IMR-90 (cell line): Measurements from ENCODE around the gene RAPGEF2. TPM values are rescaled to one million over a fixed set of nuclear protein-coding genes. Genes with fewer than 3 reads are reported as not detected.

ENCODE experiments used
- ATAC-seq: fragments of 200-7000 bp; cut with Tn5 transposase; 2 replicates; pipeline ENCODE4 v1.9.1; 2020; ENCODE audit warnings: low read depth, mild to moderate bottlenecking, moderate library complexity
- BruUV-seq: library from RNA; stranded (reverse); fragments of 400-500 nt; replicated peaks from 2 replicates; lab custom pipeline; 2021; lab: Mats Ljungman, UMichigan
- CTCF ChIA-PET: fragments of 300-600 bp; formaldehyde crosslinking; extraction: SDS; loops from one replicate; lab custom pipeline; 2021; ENCODE audit warnings: antibody characterized with exemption; lab: Yijun Ruan, JAX
- POLR2A ChIA-PET: fragments of 300-600 bp; sonication (Branson Sonifier 250); formaldehyde crosslinking; loops from one replicate; lab custom pipeline; 2022; ENCODE audit warnings: antibody characterized with exemption; ENCODE audit not compliant: unreplicated experiment; lab: Charles Lee
- DNase-seq: peaks from one replicate; pipeline ENCODE4 v3.0.0; 2013
- H2AFZ ChIP-seq: replicated peaks from 2 replicates; pipeline ENCODE3; 2013; ENCODE audit warnings: low read length, mild to moderate bottlenecking; ENCODE audit not compliant: poor library complexity
- H2AK5ac ChIP-seq: 2 replicates; pipeline ENCODE4 v1.6.1; 2013; ENCODE audit warnings: low read depth, low read length, inconsistent platforms
- H2AK9ac ChIP-seq: replicated peaks from 2 replicates; pipeline ENCODE3; 2013; ENCODE audit warnings: mild to moderate bottlenecking, low read depth, low read length, moderate library complexity; ENCODE audit not compliant: poor library complexity
- H2BK120ac ChIP-seq: 2 replicates; pipeline ENCODE4 v1.6.1; 2013; ENCODE audit warnings: low read depth, low read length, inconsistent platforms
- H2BK15ac ChIP-seq: 3 replicates; pipeline ENCODE4 v1.6.1; 2013; ENCODE audit warnings: low read depth, low read length, inconsistent platforms
- H2BK20ac ChIP-seq: 2 replicates; pipeline ENCODE4 v1.6.1; 2013; ENCODE audit warnings: low read depth, mild to moderate bottlenecking, inconsistent platforms, low read length, moderate library complexity
- H2BK5ac ChIP-seq: 2 replicates; pipeline ENCODE4 v1.6.1; 2013; ENCODE audit warnings: mild to moderate bottlenecking, low read depth, low read length, inconsistent platforms; ENCODE audit not compliant: poor library complexity, severe bottlenecking
- H3K14ac ChIP-seq: replicated peaks from 2 replicates; pipeline ENCODE4 v1.6.1; 2013; ENCODE audit warnings: low read depth, low read length, inconsistent platforms
- H3K18ac ChIP-seq: 2 replicates; pipeline ENCODE4 v1.6.1; 2013; ENCODE audit warnings: low read depth, low read length, control low read depth
- H3K23ac ChIP-seq: 2 replicates; pipeline ENCODE4 v1.6.1; 2013; ENCODE audit warnings: low read depth, low read length, inconsistent platforms
- H3K27ac ChIP-seq: 2 replicates; pipeline ENCODE4 v1.5.1; 2013; ENCODE audit warnings: mild to moderate bottlenecking, control low read depth, low read length; ENCODE audit not compliant: insufficient read depth
- H3K27me3 ChIP-seq: 2 replicates; pipeline ENCODE4 v1.6.1; 2013; ENCODE audit warnings: low read length; ENCODE audit not compliant: control insufficient read depth, insufficient read depth
- H3K36me3 ChIP-seq: 2 replicates; pipeline ENCODE4 v1.6.1; 2013; ENCODE audit warnings: low read length, mixed read lengths; ENCODE audit not compliant: control insufficient read depth, insufficient read depth
- H3K4ac ChIP-seq: 2 replicates; pipeline ENCODE4 v1.6.1; 2013; ENCODE audit warnings: low read depth, low read length, inconsistent platforms
- H3K4me1 ChIP-seq: 2 replicates; pipeline ENCODE4 v1.6.1; 2013; ENCODE audit warnings: low read length, mixed read lengths; ENCODE audit not compliant: control insufficient read depth, insufficient read depth
- H3K4me2 ChIP-seq: 2 replicates; pipeline ENCODE4 v1.6.1; 2013; ENCODE audit warnings: low read depth, mild to moderate bottlenecking, control low read depth, low read length, moderate library complexity
- H3K4me3 ChIP-seq: 2 replicates; pipeline ENCODE4 v1.5.1; 2013; ENCODE audit warnings: low read depth, mild to moderate bottlenecking, control low read depth, low read length, moderate library complexity; ENCODE audit not compliant: insufficient read depth
- H3K56ac ChIP-seq: 2 replicates; pipeline ENCODE4 v1.6.1; 2013; ENCODE audit warnings: low read length, inconsistent platforms; ENCODE audit not compliant: insufficient read depth; ENCODE audit errors: extremely low read depth
- H3K79me1 ChIP-seq, 2 experiments: 2 replicates each; pipeline ENCODE4 v1.6.1; 2013; ENCODE audit warnings: low read length in 2 of 2, inconsistent platforms in 1 of 2, low read depth in 1 of 2
- H3K9ac ChIP-seq: 2 replicates; pipeline ENCODE4 v1.6.1; 2013; ENCODE audit warnings: low read depth, low read length, control low read depth
- H3K9me1 ChIP-seq: 2 replicates; pipeline ENCODE4 v1.6.1; 2013; ENCODE audit warnings: low read length, inconsistent platforms; ENCODE audit not compliant: insufficient read depth
- H3K9me3 ChIP-seq: 2 replicates; pipeline ENCODE4 v1.6.1; 2013; ENCODE audit warnings: low read length; ENCODE audit not compliant: control insufficient read depth, insufficient read depth
- H4K20me1 ChIP-seq: 2 replicates; pipeline ENCODE4 v1.6.1; 2013; ENCODE audit warnings: low read length, inconsistent platforms; ENCODE audit not compliant: insufficient read depth
- H4K5ac ChIP-seq: 2 replicates; pipeline ENCODE4 v1.6.1; 2013; ENCODE audit warnings: mild to moderate bottlenecking, low read depth, low read length, control low read depth
- H4K8ac ChIP-seq, 2 experiments: 2 replicates each; pipeline ENCODE4 v1.6.1; 2013; ENCODE audit warnings: low read depth in 2 of 2, low read length in 2 of 2, control low read depth in 1 of 2, inconsistent platforms in 1 of 2
- H4K91ac ChIP-seq: 2 replicates; pipeline ENCODE4 v1.6.1; 2013; ENCODE audit warnings: low read depth, low read length, inconsistent platforms; ENCODE audit not compliant: insufficient read depth
- CEBPB ChIP-seq: IDR thresholded peaks from 2 replicates; pipeline ENCODE4 v1.6.1; 2012; ENCODE audit warnings: low read depth, low read length, improper control_type of control experiment
- ELK1 ChIP-seq: fragments of 150-350 bp; IDR thresholded peaks from 2 replicates; pipeline ENCODE4 v1.6.1; 2016; ENCODE audit warnings: low read depth, mild to moderate bottlenecking, low read length, moderate library complexity, borderline replicate concordance
- FOS ChIP-seq: fragments of 150-350 bp; IDR thresholded peaks from 2 replicates; pipeline ENCODE4 v1.6.1; 2016; ENCODE audit warnings: low read depth, low read length
- MAFK ChIP-seq: IDR thresholded peaks from 2 replicates; pipeline ENCODE4 v1.6.1; 2012; ENCODE audit warnings: low read depth, low read length, improper control_type of control experiment
- MAZ ChIP-seq: IDR thresholded peaks from 2 replicates; pipeline ENCODE4 v1.6.1; 2012; ENCODE audit warnings: low read depth, mild to moderate bottlenecking, low read length, improper control_type of control experiment, moderate library complexity, borderline replicate concordance
- MXI1 ChIP-seq: IDR thresholded peaks from 2 replicates; pipeline ENCODE4 v1.6.1; 2012; ENCODE audit warnings: low read depth, mild to moderate bottlenecking, low read length, moderate library complexity, borderline replicate concordance
- POLR2A ChIP-seq: IDR thresholded peaks from 2 replicates; pipeline ENCODE4 v1.6.1; 2012; ENCODE audit warnings: mild to moderate bottlenecking, low read depth, low read length
- RAD21 ChIP-seq: IDR thresholded peaks from 2 replicates; pipeline ENCODE4 v1.6.1; 2012; ENCODE audit warnings: low read length, improper control_type of control experiment
- RFX5 ChIP-seq: IDR thresholded peaks from 2 replicates; pipeline ENCODE4 v1.8.0; 2012; ENCODE audit warnings: low read depth, mild to moderate bottlenecking, low read length, moderate library complexity
- SMC3 ChIP-seq: fragments of 150-350 bp; IDR thresholded peaks from 2 replicates; pipeline ENCODE4 v1.6.1; 2016; ENCODE audit warnings: low read depth, mild to moderate bottlenecking, antibody characterized with exemption, low read length, moderate library complexity
- USF2 ChIP-seq: fragments of 150-350 bp; IDR thresholded peaks from 2 replicates; pipeline ENCODE4 v1.6.1; 2017; ENCODE audit warnings: mild to moderate bottlenecking, antibody characterized with exemption, low read length, low read depth
- WGBS, 2 experiments: methylation state at CpG; one replicate each; pipeline versions ENCODE4 v1.1.5 to v1.1.7; 2013; ENCODE audit warnings: missing lambda C conversion rate in 2 of 2; ENCODE audit not compliant: insufficient read length in 1 of 2; ENCODE audit errors: extremely low coverage in 2 of 2; 5-methylcytosine and 5-hydroxymethylcytosine counted together
- dilution Hi-C: fragments of 300-500 bp; cut with HindIII; formaldehyde crosslinking; loops from one replicate; pipeline ENCODE4 v1.14.3; 2018; ENCODE audit warnings: low sequenced_read_pairs; ENCODE audit not compliant: unreplicated experiment
- in situ Hi-C: fragments of 300-500 bp; cut with MboI; formaldehyde crosslinking; loops from 3 replicates; pipeline ENCODE4 v1.14.3; 2019; ENCODE audit warnings: low sequenced_read_pairs, inconsistent platforms, mixed read lengths
- intact Hi-C: fragments of 100-400 bp; cut with micrococcal nuclease; formaldehyde crosslinking; loops from 2 replicates; pipeline ENCODE4 v1.10.0; 2022
- polyA plus RNA-seq, 3 experiments: library from polyadenylated mRNA; depleted of rRNA; stranded (reverse); fragments of >200 nt; gene quantifications; 2 replicates each; pipeline ENCODE4 v1.2.3, GENCODE V29; 2012; ENCODE audit warnings: low replicate concordance in 1 of 3
- total RNA-seq: library from RNA; depleted of rRNA; stranded (reverse); fragments of >200 nt; gene quantifications from 2 replicates; pipeline ENCODE4 v1.2.3, GENCODE V29; 2012
- TF ChIP-seq, protein P1 (sequence below): conservative IDR thresholded peaks from 2 replicates; pipeline ENCODE4 v1.5.1; 2012; ENCODE audit warnings: mild to moderate bottlenecking, low read depth, low read length, improper control_type of control experiment

RAPGEF2 gene
- total and polyA plus RNA-seq, 2 of the 4 experiments (the other 2 are of a cell fraction) = 27.6 to 109 TPM

GRCh38 chr4:159151689-159152088 lies 48.8 kb downstream of the RAPGEF2 start:
- no peaks in the 10 kb centered on the region; the same call in 1 of the 2 replicates for H4K20me1 ChIP-seq
- intact Hi-C loops (no loop called here), dilution Hi-C loops (no loop called here)

More at GRCh38 chr4:159151689-159152088, 48.8 kb downstream of the RAPGEF2 start:
- Histone ChIP-seq H3K4me2 (no peak overlapping the region), H3K36me3 (no peaks in the 10 kb centered on the region), H3K18ac (no peak overlapping the region), H3K4ac (no peak overlapping the region), H4K5ac (no peak overlapping the region), H3K14ac (no peak overlapping the region), H3K4me1 (peaks cover 2% of the 10 kb centered on the region), H2BK120ac (no peak overlapping the region), H3K27ac (no peak overlapping the region), H3K9me1 (no peaks in the 10 kb centered on the region), H2BK5ac (no peak overlapping the region), H2AK9ac (no peak overlapping the region), H3K9ac (no peak overlapping the region), H2AK5ac (no peak overlapping the region), H3K9me3 (no peaks in the 10 kb centered on the region), H3K79me1 (peaks cover 9 to 27% of the 10 kb centered on the region in 2 experiments), H4K8ac (no peak overlapping the region), H3K23ac (no peak overlapping the region), H3K27me3 (no peaks in the 10 kb centered on the region), H3K4me3 (no peak overlapping the region), H4K91ac (no peak overlapping the region), H3K56ac (no peak overlapping the region), H2AFZ (no peak overlapping the region), H2BK15ac (no peak overlapping the region), H2BK20ac (no peak overlapping the region)
- no peak for ATAC-seq
- 100% methylated on average over 1 of the region's 1 CpG; no CpG with 5 or more reads in 1 of the 2 experiments for WGBS, 2 experiments
- ChIA-PET CTCF (interaction anchor here (0.6 kb wide), 1 partner anchor 1137 kb away, joined by 3 read pairs; no protein-coding TSS in a partner anchor), POLR2A (no interaction called here)
- in situ Hi-C loops = no loop called here
- TF ChIP-seq USF2 (no peak), CEBPB (no peak), MAFK (no peak), RAD21 (no peak), SMC3 (no peak), POLR2A (no peak), MAZ (no peak), MXI1 (no peak), ELK1 (no peak), RFX5 (no peak), FOS (no peak)
- TF ChIP-seq, protein P1, sequence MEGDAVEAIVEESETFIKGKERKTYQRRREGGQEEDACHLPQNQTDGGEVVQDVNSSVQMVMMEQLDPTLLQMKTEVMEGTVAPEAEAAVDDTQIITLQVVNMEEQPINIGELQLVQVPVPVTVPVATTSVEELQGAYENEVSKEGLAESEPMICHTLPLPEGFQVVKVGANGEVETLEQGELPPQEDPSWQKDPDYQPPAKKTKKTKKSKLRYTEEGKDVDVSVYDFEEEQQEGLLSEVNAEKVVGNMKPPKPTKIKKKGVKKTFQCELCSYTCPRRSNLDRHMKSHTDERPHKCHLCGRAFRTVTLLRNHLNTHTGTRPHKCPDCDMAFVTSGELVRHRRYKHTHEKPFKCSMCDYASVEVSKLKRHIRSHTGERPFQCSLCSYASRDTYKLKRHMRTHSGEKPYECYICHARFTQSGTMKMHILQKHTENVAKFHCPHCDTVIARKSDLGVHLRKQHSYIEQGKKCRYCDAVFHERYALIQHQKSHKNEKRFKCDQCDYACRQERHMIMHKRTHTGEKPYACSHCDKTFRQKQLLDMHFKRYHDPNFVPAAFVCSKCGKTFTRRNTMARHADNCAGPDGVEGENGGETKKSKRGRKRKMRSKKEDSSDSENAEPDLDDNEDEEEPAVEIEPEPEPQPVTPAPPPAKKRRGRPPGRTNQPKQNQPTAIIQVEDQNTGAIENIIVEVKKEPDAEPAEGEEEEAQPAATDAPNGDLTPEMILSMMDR = no peak
- no TSS peak for BruUV-seq
- DNase-seq = no peak
